Astrocyte (in vitro differentiated cells and primary cell): ENCODE measurements around the gene MBD2. TPM values are rescaled to one million over a fixed set of nuclear protein-coding genes. Genes with fewer than 3 reads are reported as not detected.

Experiments
- DNase-seq: peaks from one replicate; pipeline ENCODE4 v3.0.0-alpha.2; 2010; ENCODE audit warnings: low read depth
- FAIRE-seq: peaks from 2 replicates; lab custom pipeline; 2011; peaks lifted over from hg19 to GRCh38; lab: Jason Lieb, UNC
- H2AFZ ChIP-seq: 2 replicates; pipeline ENCODE4 v1.6.0; 2012; ENCODE audit warnings: low read depth, low read length, inconsistent platforms
- H3K27ac ChIP-seq: 2 replicates; pipeline ENCODE4 v1.5.1; 2011; ENCODE audit warnings: low read depth, low read length, inconsistent platforms
- H3K27me3 ChIP-seq: 2 replicates; pipeline ENCODE4 v1.6.0; 2011; ENCODE audit warnings: low read length, inconsistent platforms; ENCODE audit not compliant: insufficient read depth
- H3K36me3 ChIP-seq: 2 replicates; pipeline ENCODE4 v1.5.1; 2011; ENCODE audit warnings: low read length, inconsistent platforms; ENCODE audit not compliant: insufficient read depth
- H3K4me1 ChIP-seq: 2 replicates; pipeline ENCODE4 v1.5.1; 2011; ENCODE audit warnings: low read length, inconsistent platforms; ENCODE audit not compliant: insufficient read depth
- H3K4me2 ChIP-seq: 2 replicates; pipeline ENCODE4 v1.6.0; 2012; ENCODE audit warnings: low read length, inconsistent platforms
- H3K4me3 ChIP-seq: 2 replicates; pipeline ENCODE4 v1.5.1; 2011; ENCODE audit warnings: low read depth, mild to moderate bottlenecking, low read length, inconsistent platforms; ENCODE audit not compliant: insufficient read depth
- H3K79me2 ChIP-seq: 2 replicates; pipeline ENCODE4 v1.6.0; 2012; ENCODE audit warnings: mild to moderate bottlenecking, low read length, inconsistent platforms; ENCODE audit not compliant: insufficient read depth
- H3K9ac ChIP-seq: 2 replicates; pipeline ENCODE4 v1.6.0; 2012; ENCODE audit warnings: mild to moderate bottlenecking, low read length, inconsistent platforms
- H3K9me3 ChIP-seq: 2 replicates; pipeline ENCODE4 v1.5.1; 2012; ENCODE audit warnings: low read depth, mild to moderate bottlenecking, low read length, inconsistent platforms; ENCODE audit not compliant: insufficient read depth
- H4K20me1 ChIP-seq: 2 replicates; pipeline ENCODE4 v1.6.0; 2012; ENCODE audit warnings: low read length, inconsistent platforms; ENCODE audit not compliant: insufficient read depth
- H3K27ac Mint-ChIP-seq: one replicate; pipeline ENCODE4 v1.8.0; 2021; ENCODE audit warnings: mild to moderate bottlenecking, mixed read lengths; ENCODE audit not compliant: unreplicated experiment
- H3K27me3 Mint-ChIP-seq: one replicate; pipeline ENCODE4 v1.8.0; 2021; ENCODE audit warnings: low read depth, mixed read lengths; ENCODE audit not compliant: unreplicated experiment
- H3K36me3 Mint-ChIP-seq: one replicate; pipeline ENCODE4 v1.8.0; 2021; ENCODE audit warnings: low read depth, mixed read lengths; ENCODE audit not compliant: unreplicated experiment
- H3K4me1 Mint-ChIP-seq: one replicate; pipeline ENCODE4 v1.8.0; 2021; ENCODE audit warnings: low read depth, mixed read lengths; ENCODE audit not compliant: unreplicated experiment
- H3K4me3 Mint-ChIP-seq: one replicate; pipeline ENCODE4 v1.8.0; 2021; ENCODE audit warnings: mild to moderate bottlenecking, moderate library complexity, mixed read lengths; ENCODE audit not compliant: unreplicated experiment
- H3K9me3 Mint-ChIP-seq: one replicate; pipeline ENCODE4 v1.8.0; 2021; ENCODE audit warnings: mild to moderate bottlenecking, mixed read lengths; ENCODE audit not compliant: unreplicated experiment
- CTCF ChIP-seq: IDR thresholded peaks from 2 replicates; pipeline ENCODE4 v1.5.1; 2011; ENCODE audit warnings: low read depth, mild to moderate bottlenecking, inconsistent platforms, low read length, moderate library complexity; ENCODE audit not compliant: insufficient read depth
- EZH2 ChIP-seq: IDR thresholded peaks from 2 replicates; pipeline ENCODE4 v1.6.1; 2012; ENCODE audit warnings: mild to moderate bottlenecking, low read length, inconsistent platforms; ENCODE audit not compliant: insufficient read depth
- total RNA-seq: library from RNA; stranded (reverse); gene quantifications from 2 replicates; pipeline ENCODE4 v1.2.1, GENCODE V29; 2021

Gene MBD2
- total RNA-seq, 1 donor from 2014 or later: 53.1 TPM

GRCh38 chr18:54116541-54117257 is 107.8 kb downstream of the MBD2 start:
- Mint-ChIP-seq H3K4me3 (no peak overlapping the region), H3K4me1 (no peaks in the 10 kb centered on the region), H3K9me3 (no peaks in the 10 kb centered on the region), H3K36me3 (no peaks in the 10 kb centered on the region), H3K27ac (no peak overlapping the region), H3K27me3 (no peaks in the 10 kb centered on the region)
- no peaks in the 10 kb centered on the region for H3K79me2 ChIP-seq
- no peak overlapping the region for H3K27ac ChIP-seq
- TF ChIP-seq EZH2 (no peak), CTCF (no peak)
- DNase-seq (no peak), FAIRE-seq (no peak)
- H3K4me2 ChIP-seq: no peak overlapping the region
- no peaks in the 10 kb centered on the region for H3K9me3 ChIP-seq
- H4K20me1 ChIP-seq: no peaks in the 10 kb centered on the region
- no peaks in the 10 kb centered on the region for H3K4me1 ChIP-seq
- H2AFZ ChIP-seq: no peak overlapping the region
- H3K9ac ChIP-seq: no peak overlapping the region
- no peak overlapping the region for H3K4me3 ChIP-seq
- no peaks in the 10 kb centered on the region for H3K27me3 ChIP-seq
- H3K36me3 ChIP-seq: no peaks in the 10 kb centered on the region

- no peaks in the 10 kb centered on the region for H3K79me2 ChIP-seq
- H3K27me3 ChIP-seq: no peaks in the 10 kb centered on the region
- no peak for DNase-seq
- no peak overlapping the region for H3K4me3 ChIP-seq
- no peaks in the 10 kb centered on the region for H3K9me3 ChIP-seq
- Mint-ChIP-seq H3K4me3 (no peak overlapping the region), H3K36me3 (no peaks in the 10 kb centered on the region), H3K4me1 (no peaks in the 10 kb centered on the region), H3K27me3 (no peaks in the 10 kb centered on the region), H3K9me3 (no peaks in the 10 kb centered on the region), H3K27ac (no peak overlapping the region)
- H3K9ac ChIP-seq: no peak overlapping the region
- peak; percentile 67 for FAIRE-seq
- no peak overlapping the region for H3K27ac ChIP-seq
- H3K36me3 ChIP-seq: no peaks in the 10 kb centered on the region
- no peaks in the 10 kb centered on the region for H3K4me1 ChIP-seq
- TF ChIP-seq EZH2 (no peak), CTCF (no peak)
- no peak overlapping the region for H3K4me2 ChIP-seq
- H4K20me1 ChIP-seq: no peaks in the 10 kb centered on the region
- H2AFZ ChIP-seq: no peak overlapping the region
These were observed 112.1 kb downstream of the MBD2 start for GRCh38 chr18:54112356-54112755.

- Histone ChIP-seq H3K4me2 (no peak overlapping the region), H3K36me3 (no peaks in the 10 kb centered on the region), H3K4me3 (no peak overlapping the region), H3K4me1 (no peaks in the 10 kb centered on the region), H3K9ac (no peak overlapping the region), H3K27me3 (no peaks in the 10 kb centered on the region), H4K20me1 (no peaks in the 10 kb centered on the region), H3K79me2 (no peaks in the 10 kb centered on the region), H3K9me3 (no peaks in the 10 kb centered on the region), H3K27ac (no peak overlapping the region), H2AFZ (no peak overlapping the region)
- Mint-ChIP-seq H3K9me3 (no peaks in the 10 kb centered on the region), H3K36me3 (no peaks in the 10 kb centered on the region), H3K4me3 (no peak overlapping the region), H3K27me3 (no peaks in the 10 kb centered on the region), H3K27ac (no peak overlapping the region), H3K4me1 (no peaks in the 10 kb centered on the region)
- TF ChIP-seq EZH2 (no peak), CTCF (no peak)
- DNase-seq: no peak
- FAIRE-seq: no peak
These were observed 115.3 kb downstream of the MBD2 start for GRCh38 chr18:54109131-54109683.
